Bronchial epithelial cell (primary cell): ENCODE results near the gene TAS2R16. TPM values are rescaled to one million over a fixed set of nuclear protein-coding genes. Genes with fewer than 3 reads are reported as not detected.

Source experiments
- DNase-seq: peaks from one replicate; pipeline ENCODE4 v3.0.0-alpha.2; 2010; ENCODE audit warnings: low read depth
- FAIRE-seq: peaks from 2 replicates; lab custom pipeline; 2011; peaks lifted over from hg19 to GRCh38; lab: Jason Lieb, UNC
- H3K27me3 ChIP-seq: 2 replicates; pipeline ENCODE4 v1.5.1; 2011; ENCODE audit warnings: low read length; ENCODE audit not compliant: control insufficient read depth, insufficient read depth
- H3K36me3 ChIP-seq: 2 replicates; pipeline ENCODE4 v1.5.1; 2011; ENCODE audit warnings: low read length; ENCODE audit not compliant: control insufficient read depth, insufficient read depth
- H3K4me3 ChIP-seq: 2 replicates; pipeline ENCODE4 v1.5.1; 2011; ENCODE audit warnings: mild to moderate bottlenecking, low read depth, low read length, control low read depth
- CTCF ChIP-seq: IDR thresholded peaks from 2 replicates; pipeline ENCODE4 v1.5.1; 2011; ENCODE audit warnings: mild to moderate bottlenecking, moderate library complexity, low read length, control low read depth, inconsistent platforms; ENCODE audit not compliant: insufficient read depth, severe bottlenecking
- total RNA-seq: library from RNA; depleted of rRNA; stranded (reverse); fragments of >200 nt; gene quantifications from 2 replicates; pipeline ENCODE4 v1.2.1, GENCODE V29; 2014

The TAS2R16 gene
- total RNA-seq, 1 donor from 2014 or later = not detected

GRCh38 chr7:122987463-122987862, 8.0 kb downstream of the TAS2R16 start:
- no peak for FAIRE-seq
- Histone ChIP-seq H3K4me3 (no peak overlapping the region), H3K27me3 (no peaks in the 10 kb centered on the region), H3K36me3 (no peaks in the 10 kb centered on the region)
- DNase-seq = no peak
- no peak for TF ChIP-seq CTCF

- no peaks in the 10 kb centered on the region for H3K36me3 ChIP-seq
- H3K27me3 ChIP-seq = no peaks in the 10 kb centered on the region
- no peak for TF ChIP-seq CTCF
- DNase-seq = no peak
- H3K4me3 ChIP-seq = no peak overlapping the region
- FAIRE-seq = no peak
Observed at GRCh38 chr7:122984021-122984420, 11.5 kb downstream of the TAS2R16 start.

- FAIRE-seq (no peak), DNase-seq (no peak)
- Histone ChIP-seq H3K27me3 (no peaks in the 10 kb centered on the region), H3K4me3 (no peak overlapping the region), H3K36me3 (no peaks in the 10 kb centered on the region)
- TF ChIP-seq CTCF = no peak
Observed at GRCh38 chr7:122983261-122983660, 12.2 kb downstream of the TAS2R16 start.

- no peaks in the 10 kb centered on the region for H3K27me3 ChIP-seq
- DNase-seq (peak; percentile 37), FAIRE-seq (no peak)
- no peak overlapping the region for H3K4me3 ChIP-seq
- no peaks in the 10 kb centered on the region for H3K36me3 ChIP-seq
- TF ChIP-seq CTCF = no peak
Observed at GRCh38 chr7:122975341-122975740, 20.2 kb downstream of the TAS2R16 start.

- Histone ChIP-seq H3K36me3 (no peaks in the 10 kb centered on the region), H3K27me3 (no peaks in the 10 kb centered on the region), H3K4me3 (no peak overlapping the region)
- DNase-seq (no peak), FAIRE-seq (no peak)
- no peak for TF ChIP-seq CTCF
Observed at GRCh38 chr7:122974229-122974628, 21.3 kb downstream of the TAS2R16 start.

GRCh38 chr7:122972056-122972455, 23.4 kb downstream of the TAS2R16 start:
- H3K4me3 ChIP-seq = no peak overlapping the region
- FAIRE-seq (no peak), DNase-seq (no peak)
- no peaks in the 10 kb centered on the region for H3K36me3 ChIP-seq
- no peaks in the 10 kb centered on the region for H3K27me3 ChIP-seq
- TF ChIP-seq CTCF = no peak
